IMR-90 (cell line): ENCODE measurements around the gene POU2AF1. TPM values are rescaled to one million over a fixed set of nuclear protein-coding genes. Genes with fewer than 3 reads are reported as not detected.

ENCODE experiments used
- ATAC-seq: fragments of 200-7000 bp; cut with Tn5 transposase; 2 replicates; pipeline ENCODE4 v1.9.1; 2020; ENCODE audit warnings: low read depth, mild to moderate bottlenecking, moderate library complexity
- BruUV-seq: library from RNA; stranded (reverse); fragments of 400-500 nt; replicated peaks from 2 replicates; lab custom pipeline; 2021; lab: Mats Ljungman, UMichigan
- CTCF ChIA-PET: fragments of 300-600 bp; formaldehyde crosslinking; extraction: SDS; loops from one replicate; lab custom pipeline; 2021; ENCODE audit warnings: antibody characterized with exemption; lab: Yijun Ruan, JAX
- POLR2A ChIA-PET: fragments of 300-600 bp; sonication (Branson Sonifier 250); formaldehyde crosslinking; loops from one replicate; lab custom pipeline; 2022; ENCODE audit warnings: antibody characterized with exemption; ENCODE audit not compliant: unreplicated experiment; lab: Charles Lee
- DNase-seq: peaks from one replicate; pipeline ENCODE4 v3.0.0; 2013
- H2AFZ ChIP-seq: replicated peaks from 2 replicates; pipeline ENCODE3; 2013; ENCODE audit warnings: low read length, mild to moderate bottlenecking; ENCODE audit not compliant: poor library complexity
- H2AK5ac ChIP-seq: 2 replicates; pipeline ENCODE4 v1.6.1; 2013; ENCODE audit warnings: low read depth, low read length, inconsistent platforms
- H2AK9ac ChIP-seq: replicated peaks from 2 replicates; pipeline ENCODE3; 2013; ENCODE audit warnings: mild to moderate bottlenecking, low read depth, low read length, moderate library complexity; ENCODE audit not compliant: poor library complexity
- H2BK120ac ChIP-seq: 2 replicates; pipeline ENCODE4 v1.6.1; 2013; ENCODE audit warnings: low read depth, low read length, inconsistent platforms
- H2BK15ac ChIP-seq: 3 replicates; pipeline ENCODE4 v1.6.1; 2013; ENCODE audit warnings: low read depth, low read length, inconsistent platforms
- H2BK20ac ChIP-seq: 2 replicates; pipeline ENCODE4 v1.6.1; 2013; ENCODE audit warnings: low read depth, mild to moderate bottlenecking, inconsistent platforms, low read length, moderate library complexity
- H2BK5ac ChIP-seq: 2 replicates; pipeline ENCODE4 v1.6.1; 2013; ENCODE audit warnings: mild to moderate bottlenecking, low read depth, low read length, inconsistent platforms; ENCODE audit not compliant: poor library complexity, severe bottlenecking
- H3K14ac ChIP-seq: replicated peaks from 2 replicates; pipeline ENCODE4 v1.6.1; 2013; ENCODE audit warnings: low read depth, low read length, inconsistent platforms
- H3K18ac ChIP-seq: 2 replicates; pipeline ENCODE4 v1.6.1; 2013; ENCODE audit warnings: low read depth, low read length, control low read depth
- H3K23ac ChIP-seq: 2 replicates; pipeline ENCODE4 v1.6.1; 2013; ENCODE audit warnings: low read depth, low read length, inconsistent platforms
- H3K27ac ChIP-seq: 2 replicates; pipeline ENCODE4 v1.5.1; 2013; ENCODE audit warnings: mild to moderate bottlenecking, control low read depth, low read length; ENCODE audit not compliant: insufficient read depth
- H3K27me3 ChIP-seq: 2 replicates; pipeline ENCODE4 v1.6.1; 2013; ENCODE audit warnings: low read length; ENCODE audit not compliant: control insufficient read depth, insufficient read depth
- H3K36me3 ChIP-seq: 2 replicates; pipeline ENCODE4 v1.6.1; 2013; ENCODE audit warnings: low read length, mixed read lengths; ENCODE audit not compliant: control insufficient read depth, insufficient read depth
- H3K4ac ChIP-seq: 2 replicates; pipeline ENCODE4 v1.6.1; 2013; ENCODE audit warnings: low read depth, low read length, inconsistent platforms
- H3K4me1 ChIP-seq: 2 replicates; pipeline ENCODE4 v1.6.1; 2013; ENCODE audit warnings: low read length, mixed read lengths; ENCODE audit not compliant: control insufficient read depth, insufficient read depth
- H3K4me2 ChIP-seq: 2 replicates; pipeline ENCODE4 v1.6.1; 2013; ENCODE audit warnings: low read depth, mild to moderate bottlenecking, control low read depth, low read length, moderate library complexity
- H3K4me3 ChIP-seq: 2 replicates; pipeline ENCODE4 v1.5.1; 2013; ENCODE audit warnings: low read depth, mild to moderate bottlenecking, control low read depth, low read length, moderate library complexity; ENCODE audit not compliant: insufficient read depth
- H3K56ac ChIP-seq: 2 replicates; pipeline ENCODE4 v1.6.1; 2013; ENCODE audit warnings: low read length, inconsistent platforms; ENCODE audit not compliant: insufficient read depth; ENCODE audit errors: extremely low read depth
- H3K79me1 ChIP-seq, 2 experiments: 2 replicates each; pipeline ENCODE4 v1.6.1; 2013; ENCODE audit warnings: low read length in 2 of 2, inconsistent platforms in 1 of 2, low read depth in 1 of 2
- H3K9ac ChIP-seq: 2 replicates; pipeline ENCODE4 v1.6.1; 2013; ENCODE audit warnings: low read depth, low read length, control low read depth
- H3K9me1 ChIP-seq: 2 replicates; pipeline ENCODE4 v1.6.1; 2013; ENCODE audit warnings: low read length, inconsistent platforms; ENCODE audit not compliant: insufficient read depth
- H3K9me3 ChIP-seq: 2 replicates; pipeline ENCODE4 v1.6.1; 2013; ENCODE audit warnings: low read length; ENCODE audit not compliant: control insufficient read depth, insufficient read depth
- H4K20me1 ChIP-seq: 2 replicates; pipeline ENCODE4 v1.6.1; 2013; ENCODE audit warnings: low read length, inconsistent platforms; ENCODE audit not compliant: insufficient read depth
- H4K5ac ChIP-seq: 2 replicates; pipeline ENCODE4 v1.6.1; 2013; ENCODE audit warnings: mild to moderate bottlenecking, low read depth, low read length, control low read depth
- H4K8ac ChIP-seq, 2 experiments: 2 replicates each; pipeline ENCODE4 v1.6.1; 2013; ENCODE audit warnings: low read depth in 2 of 2, low read length in 2 of 2, control low read depth in 1 of 2, inconsistent platforms in 1 of 2
- H4K91ac ChIP-seq: 2 replicates; pipeline ENCODE4 v1.6.1; 2013; ENCODE audit warnings: low read depth, low read length, inconsistent platforms; ENCODE audit not compliant: insufficient read depth
- BHLHE40 ChIP-seq: fragments of 150-350 bp; IDR thresholded peaks from 2 replicates; pipeline ENCODE4 v1.6.1; 2016; ENCODE audit warnings: mild to moderate bottlenecking, low read depth, low read length
- FOS ChIP-seq: fragments of 150-350 bp; IDR thresholded peaks from 2 replicates; pipeline ENCODE4 v1.6.1; 2016; ENCODE audit warnings: low read depth, low read length
- MXI1 ChIP-seq: IDR thresholded peaks from 2 replicates; pipeline ENCODE4 v1.6.1; 2012; ENCODE audit warnings: low read depth, mild to moderate bottlenecking, low read length, moderate library complexity, borderline replicate concordance
- RAD21 ChIP-seq: IDR thresholded peaks from 2 replicates; pipeline ENCODE4 v1.6.1; 2012; ENCODE audit warnings: low read length, improper control_type of control experiment
- USF2 ChIP-seq: fragments of 150-350 bp; IDR thresholded peaks from 2 replicates; pipeline ENCODE4 v1.6.1; 2017; ENCODE audit warnings: mild to moderate bottlenecking, antibody characterized with exemption, low read length, low read depth
- WGBS, 2 experiments: methylation state at CpG; one replicate each; pipeline versions ENCODE4 v1.1.5 to v1.1.7; 2013; ENCODE audit warnings: missing lambda C conversion rate in 2 of 2; ENCODE audit not compliant: insufficient read length in 1 of 2; ENCODE audit errors: extremely low coverage in 2 of 2; 5-methylcytosine and 5-hydroxymethylcytosine counted together
- dilution Hi-C: fragments of 300-500 bp; cut with HindIII; formaldehyde crosslinking; loops from one replicate; pipeline ENCODE4 v1.14.3; 2018; ENCODE audit warnings: low sequenced_read_pairs; ENCODE audit not compliant: unreplicated experiment
- in situ Hi-C: fragments of 300-500 bp; cut with MboI; formaldehyde crosslinking; loops from 3 replicates; pipeline ENCODE4 v1.14.3; 2019; ENCODE audit warnings: low sequenced_read_pairs, inconsistent platforms, mixed read lengths
- intact Hi-C: fragments of 100-400 bp; cut with micrococcal nuclease; formaldehyde crosslinking; loops from 2 replicates; pipeline ENCODE4 v1.10.0; 2022
- polyA plus RNA-seq, 3 experiments: library from polyadenylated mRNA; depleted of rRNA; stranded (reverse); fragments of >200 nt; gene quantifications; 2 replicates each; pipeline ENCODE4 v1.2.3, GENCODE V29; 2012; ENCODE audit warnings: low replicate concordance in 1 of 3
- total RNA-seq: library from RNA; depleted of rRNA; stranded (reverse); fragments of >200 nt; gene quantifications from 2 replicates; pipeline ENCODE4 v1.2.3, GENCODE V29; 2012

POU2AF1 gene
- total and polyA plus RNA-seq, 2 of the 4 experiments (the other 2 are of a cell fraction) = not detected

GRCh38 chr11:111406091-111406490 lies 27.0 kb upstream of the POU2AF1 start:
- Histone ChIP-seq H4K20me1 (no peaks in the 10 kb centered on the region), H2BK120ac (no peak overlapping the region), H3K27me3 (peaks cover 30% of the 10 kb centered on the region), H3K4me2 (no peak overlapping the region), H2BK20ac (no peak overlapping the region), H4K5ac (no peak overlapping the region), H3K36me3 (no peaks in the 10 kb centered on the region), H4K8ac (no peak overlapping the region), H3K27ac (no peak overlapping the region), H3K9me3 (no peaks in the 10 kb centered on the region), H3K4me1 (no peaks in the 10 kb centered on the region), H3K9ac (no peak overlapping the region), H2AFZ (no peak overlapping the region), H3K14ac (no peak overlapping the region), H3K9me1 (no peaks in the 10 kb centered on the region; the same call in 1 of the 2 replicates), H3K4me3 (no peak overlapping the region), H3K79me1 (no peaks in the 10 kb centered on the region), H3K56ac (no peak overlapping the region), H2AK9ac (peak overlapping the region; percentile 47), H3K18ac (no peak overlapping the region), H3K23ac (no peak overlapping the region), H2AK5ac (no peak overlapping the region), H4K91ac (no peak overlapping the region), H3K4ac (no peak overlapping the region), H2BK5ac (no peak overlapping the region), H2BK15ac (no peak overlapping the region)
- ChIA-PET POLR2A (no interaction called here), CTCF (no interaction called here)
- in situ Hi-C loops = no loop called here
- intact Hi-C loops = no loop called here
- DNase-seq (no peak), ATAC-seq (no peak)
- dilution Hi-C loops = no loop called here
- TF ChIP-seq MXI1 = no peak
- no peak for TF ChIP-seq RAD21
- no peak for TF ChIP-seq USF2
- TF ChIP-seq FOS = no peak
- TF ChIP-seq BHLHE40 = no peak
- no CpG with 5 or more reads among the region's 2 CpGs for WGBS, 2 experiments
- BruUV-seq = no TSS peak
